Calu3 (cell line): ENCODE data around the gene ELANE. TPM values are rescaled to one million over a fixed set of nuclear protein-coding genes. Genes with fewer than 3 reads are reported as not detected.

Experiments
- BruUV-seq: library from RNA; stranded (reverse); fragments of 400-500 nt; replicated peaks from 2 replicates; lab custom pipeline; 2021; lab: Mats Ljungman, UMichigan
- CTCF ChIA-PET: fragments of 300-600 bp; sonication (Branson Sonifier 250); formaldehyde crosslinking; loops from one replicate; lab custom pipeline; 2022; ENCODE audit warnings: antibody characterized with exemption; lab: Charles Lee
- DNase-seq: peaks from one replicate; pipeline ENCODE4 v3.0.0; 2022
- H3K27ac Mint-ChIP-seq: one replicate; pipeline ENCODE4 v1.8.0; 2022; ENCODE audit warnings: mixed read lengths; ENCODE audit not compliant: unreplicated experiment
- H3K27me3 Mint-ChIP-seq: one replicate; pipeline ENCODE4 v1.8.0; 2022; ENCODE audit warnings: mixed read lengths; ENCODE audit not compliant: unreplicated experiment
- H3K36me3 Mint-ChIP-seq: one replicate; pipeline ENCODE4 v1.8.0; 2022; ENCODE audit warnings: mild to moderate bottlenecking, moderate library complexity, mixed read lengths; ENCODE audit not compliant: insufficient read depth, unreplicated experiment
- H3K4me1 Mint-ChIP-seq: one replicate; pipeline ENCODE4 v1.8.0; 2022; ENCODE audit warnings: mild to moderate bottlenecking, low read depth, mixed read lengths; ENCODE audit not compliant: unreplicated experiment
- H3K4me3 Mint-ChIP-seq: one replicate; pipeline ENCODE4 v1.8.0; 2022; ENCODE audit warnings: mild to moderate bottlenecking, low read depth, moderate library complexity, mixed read lengths; ENCODE audit not compliant: unreplicated experiment
- H3K9me3 Mint-ChIP-seq: one replicate; pipeline ENCODE4 v1.8.0; 2022; ENCODE audit warnings: low read depth, mixed read lengths; ENCODE audit not compliant: unreplicated experiment
- intact Hi-C: fragments of 100-400 bp; cut with micrococcal nuclease; formaldehyde crosslinking; loops from one replicate; pipeline ENCODE4 v1.10.0; 2022; ENCODE audit not compliant: unreplicated experiment
- total RNA-seq: library from RNA; stranded (reverse); gene quantifications from 2 replicates; pipeline ENCODE4 v1.2.3, GENCODE V29; 2022
- TF ChIP-seq, protein P1 (sequence below): fragments of 200-600 bp; IDR thresholded peaks from one replicate; pipeline ENCODE4 v1.8.0; 2022; ENCODE audit warnings: antibody characterized with exemption; ENCODE audit not compliant: unreplicated experiment

ELANE gene
- total RNA-seq, 1 experiment from 2014 or later: not detected

- Mint-ChIP-seq H3K4me3 (no peak overlapping the region), H3K9me3 (no peaks in the 10 kb centered on the region), H3K4me1 (peaks cover 10% of the 10 kb centered on the region), H3K36me3 (peaks cover 73% of the 10 kb centered on the region), H3K27me3 (no peaks in the 10 kb centered on the region), H3K27ac (no peak overlapping the region)
- intact Hi-C loops: no loop called here
- no peak for DNase-seq
- no TSS peak for BruUV-seq
- CTCF ChIA-PET: no interaction called here
- TF ChIP-seq, protein P1, sequence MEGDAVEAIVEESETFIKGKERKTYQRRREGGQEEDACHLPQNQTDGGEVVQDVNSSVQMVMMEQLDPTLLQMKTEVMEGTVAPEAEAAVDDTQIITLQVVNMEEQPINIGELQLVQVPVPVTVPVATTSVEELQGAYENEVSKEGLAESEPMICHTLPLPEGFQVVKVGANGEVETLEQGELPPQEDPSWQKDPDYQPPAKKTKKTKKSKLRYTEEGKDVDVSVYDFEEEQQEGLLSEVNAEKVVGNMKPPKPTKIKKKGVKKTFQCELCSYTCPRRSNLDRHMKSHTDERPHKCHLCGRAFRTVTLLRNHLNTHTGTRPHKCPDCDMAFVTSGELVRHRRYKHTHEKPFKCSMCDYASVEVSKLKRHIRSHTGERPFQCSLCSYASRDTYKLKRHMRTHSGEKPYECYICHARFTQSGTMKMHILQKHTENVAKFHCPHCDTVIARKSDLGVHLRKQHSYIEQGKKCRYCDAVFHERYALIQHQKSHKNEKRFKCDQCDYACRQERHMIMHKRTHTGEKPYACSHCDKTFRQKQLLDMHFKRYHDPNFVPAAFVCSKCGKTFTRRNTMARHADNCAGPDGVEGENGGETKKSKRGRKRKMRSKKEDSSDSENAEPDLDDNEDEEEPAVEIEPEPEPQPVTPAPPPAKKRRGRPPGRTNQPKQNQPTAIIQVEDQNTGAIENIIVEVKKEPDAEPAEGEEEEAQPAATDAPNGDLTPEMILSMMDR: no peak
Observed at GRCh38 chr19:804419-805165, 47.5 kb upstream of the ELANE start.

DNA sequence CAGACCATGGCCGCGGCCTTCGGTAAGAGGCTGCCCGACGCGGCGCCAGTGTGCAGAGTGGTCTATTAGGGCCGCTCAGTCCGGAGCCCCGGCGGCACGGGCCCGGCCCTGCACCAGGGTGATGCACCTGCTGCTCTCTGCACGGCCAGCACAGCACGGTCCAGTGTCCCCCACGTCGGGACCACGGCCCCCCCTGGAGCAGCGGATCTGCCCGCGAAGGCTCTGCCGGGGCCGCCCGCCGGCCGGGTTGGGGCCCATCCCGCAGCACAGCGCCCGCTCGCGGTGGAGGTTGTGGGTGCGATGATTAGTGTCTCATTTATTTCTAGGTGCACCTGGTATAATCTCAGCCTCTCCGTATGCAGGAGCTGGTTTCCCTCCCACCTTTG, 46.9 kb upstream of the ELANE start:
- peaks cover 72% of the 10 kb centered on the region for H3K36me3 Mint-ChIP-seq
- H3K9me3 Mint-ChIP-seq: no peaks in the 10 kb centered on the region
- H3K4me1 Mint-ChIP-seq: peaks cover 5% of the 10 kb centered on the region
- H3K4me3 Mint-ChIP-seq: no peak overlapping the region
- DNase-seq: no peak
- TF ChIP-seq, protein P1: no peak
- H3K27ac Mint-ChIP-seq: no peak overlapping the region
- intact Hi-C loops: no loop called here
- H3K27me3 Mint-ChIP-seq: no peaks in the 10 kb centered on the region
- BruUV-seq: no TSS peak
- CTCF ChIA-PET: no interaction called here

GRCh38 chr19:805600-806550, 46.2 kb upstream of the ELANE start:
- BruUV-seq: no TSS peak
- TF ChIP-seq, protein P1: no peak
- Mint-ChIP-seq H3K36me3 (peaks cover 72% of the 10 kb centered on the region), H3K4me1 (no peaks in the 10 kb centered on the region), H3K27me3 (no peaks in the 10 kb centered on the region), H3K27ac (no peak overlapping the region), H3K4me3 (no peak overlapping the region), H3K9me3 (no peaks in the 10 kb centered on the region)
- intact Hi-C loops: no loop called here
- CTCF ChIA-PET: no interaction called here
- no peak for DNase-seq

GRCh38 chr19:806815-807421, 45.2 kb upstream of the ELANE start:
- no peak for DNase-seq
- Mint-ChIP-seq H3K4me3 (no peak overlapping the region), H3K4me1 (no peaks in the 10 kb centered on the region), H3K36me3 (peaks cover 70% of the 10 kb centered on the region), H3K27me3 (no peaks in the 10 kb centered on the region), H3K27ac (peak overlapping the region; percentile 44), H3K9me3 (no peaks in the 10 kb centered on the region)
- TF ChIP-seq, protein P1: no peak
- intact Hi-C loops: no loop called here
- CTCF ChIA-PET: no interaction called here
- BruUV-seq: no TSS peak
